ENCODE measurements around the gene TLX2. TPM values are rescaled to one million over a fixed set of nuclear protein-coding genes. Genes with fewer than 3 reads are reported as not detected.

The TLX2 gene
- total RNA-seq, 6 donors from 2014 or later = 0.26 to 2.6 TPM; not detected in 4

- ATAC-seq (ENCODE audit: low FRiP score in 2 of 2) = no peak
- WGBS, 2 donors = 65 to 78% methylated on average over 4 of the region's 4 CpGs
Measured at GRCh38 chr2:74537140-74537539, 22.9 kb downstream of the TLX2 start.

GRCh38 chr2:74538881-74539339 is 24.7 kb downstream of the TLX2 start:
- Histone ChIP-seq H3K27me3 (no peaks in the 10 kb centered on the region), H3K4me3 (no peak overlapping the region), H3K27ac (peak overlapping the region in 1 of 4 donors; percentile 65), H3K9me3 (no peaks in the 10 kb centered on the region), H3K4me1 (no peaks in the 10 kb centered on the region), H3K36me3 (no peaks in the 10 kb centered on the region)
- ATAC-seq (ENCODE audit: low FRiP score in 2 of 2) = no peak
- 59 to 66% methylated on average over 7 of the region's 7 CpGs for WGBS, 2 donors
- no peak for DNase-seq
- TF ChIP-seq POLR2A (IDR thresholded peaks at IDR 0.05) = no peak
- no peak for TF ChIP-seq POLR2AphosphoS5 (IDR thresholded peaks at IDR 0.05)
- TF ChIP-seq EP300 (IDR thresholded peaks at IDR 0.05) = no peak
- TF ChIP-seq CTCF (IDR thresholded peaks at IDR 0.05) = no peak

More at GRCh38 chr2:74537140-74537539, 22.9 kb downstream of the TLX2 start:
- TF ChIP-seq EP300 (IDR thresholded peaks at IDR 0.05) (no peak), CTCF (IDR thresholded peaks at IDR 0.05) (no peak), POLR2A (IDR thresholded peaks at IDR 0.05) (no peak), POLR2AphosphoS5 (IDR thresholded peaks at IDR 0.05) (no peak)
- H3K9me3 ChIP-seq = no peaks in the 10 kb centered on the region
- H3K36me3 ChIP-seq = peaks cover 0 to 17% (median 6%) of the 10 kb centered on the region in 4 donors
- H3K27me3 ChIP-seq = no peaks in the 10 kb centered on the region
- no peak for DNase-seq
- H3K4me1 ChIP-seq = peaks cover 0 to 2% (median 0%) of the 10 kb centered on the region in 4 donors
- H3K4me3 ChIP-seq = no peak overlapping the region
- H3K27ac ChIP-seq = no peak overlapping the region

- no peaks in the 10 kb centered on the region for H3K27me3 ChIP-seq
- ATAC-seq (ENCODE audit: low FRiP score in 2 of 2) = peak; percentile 21 to 88
- no peak for DNase-seq
- H3K9me3 ChIP-seq = no peaks in the 10 kb centered on the region
- H3K27ac ChIP-seq = peak overlapping the region in 3 of 4 donors; percentile 49 to 74 (median 65)
- no peak overlapping the region for H3K4me3 ChIP-seq
- no peaks in the 10 kb centered on the region for H3K36me3 ChIP-seq
- 58 to 72% methylated on average over 5 of the region's 5 CpGs for WGBS, 2 donors
- H3K4me1 ChIP-seq = no peaks in the 10 kb centered on the region
- TF ChIP-seq POLR2AphosphoS5 (IDR thresholded peaks at IDR 0.05) (no peak), POLR2A (IDR thresholded peaks at IDR 0.05) (no peak), CTCF (IDR thresholded peaks at IDR 0.05) (no peak), EP300 (IDR thresholded peaks at IDR 0.05) (no peak)
Measured at GRCh38 chr2:74540291-74540690, 26.0 kb downstream of the TLX2 start.

GRCh38 chr2:74542978-74543377 is 28.7 kb downstream of the TLX2 start:
- no peak for DNase-seq
- Histone ChIP-seq H3K27ac (no peak overlapping the region), H3K4me3 (no peak overlapping the region), H3K36me3 (no peaks in the 10 kb centered on the region), H3K4me1 (no peaks in the 10 kb centered on the region), H3K27me3 (no peaks in the 10 kb centered on the region), H3K9me3 (no peaks in the 10 kb centered on the region)
- TF ChIP-seq CTCF (IDR thresholded peaks at IDR 0.05) (no peak), EP300 (IDR thresholded peaks at IDR 0.05) (no peak), POLR2A (IDR thresholded peaks at IDR 0.05) (no peak), POLR2AphosphoS5 (IDR thresholded peaks at IDR 0.05) (no peak)
- no peak for ATAC-seq (ENCODE audit: low FRiP score in 2 of 2)
- WGBS, 2 donors = 88 to 90% methylated on average over 1 of the region's 1 CpG

GRCh38 chr2:74544634-74545033 is 30.4 kb downstream of the TLX2 start:
- H3K27me3 ChIP-seq = no peaks in the 10 kb centered on the region
- no peak overlapping the region for H3K27ac ChIP-seq
- H3K4me3 ChIP-seq = no peak overlapping the region
- ATAC-seq (ENCODE audit: low FRiP score in 2 of 2) (no peak), DNase-seq (no peak)
- TF ChIP-seq EP300 (IDR thresholded peaks at IDR 0.05) = no peak
- no peak for TF ChIP-seq CTCF (IDR thresholded peaks at IDR 0.05)
- TF ChIP-seq POLR2AphosphoS5 (IDR thresholded peaks at IDR 0.05) = no peak
- no peak for TF ChIP-seq POLR2A (IDR thresholded peaks at IDR 0.05)
- no peaks in the 10 kb centered on the region for H3K36me3 ChIP-seq
- H3K9me3 ChIP-seq = no peaks in the 10 kb centered on the region
- peaks cover 6 to 16% (median 9%) of the 10 kb centered on the region in 4 donors for H3K4me1 ChIP-seq
- WGBS, 2 donors = 87 to 91% methylated on average over 3 of the region's 3 CpGs
